ENCODE results near the gene UBE2R2. TPM values are rescaled to one million over a fixed set of nuclear protein-coding genes. Genes with fewer than 3 reads are reported as not detected.

Gene UBE2R2
- total RNA-seq, 2 experiments from 2014 or later = 22.7 to 24.5 TPM

GRCh38 chr9:33850267-33850629 lies 33.3 kb downstream of the UBE2R2 start:
- H3K27ac Mint-ChIP-seq = peak overlapping the region; percentile 57
- no peak for ATAC-seq (ENCODE audit: poor library complexity)
- no peak for DNase-seq

GRCh38 chr9:33850677-33851076 lies 33.7 kb downstream of the UBE2R2 start:
- no peak for TF ChIP-seq CTCF (IDR thresholded peaks at IDR 0.05)
- Mint-ChIP-seq H3K4me3 (no peak overlapping the region), H3K9me3 (no peaks in the 10 kb centered on the region), H3K27ac (peak overlapping the region; percentile 57), H3K36me3 (ENCODE audit: low read depth) (peaks cover 9% of the 10 kb centered on the region), H3K27me3 (no peaks in the 10 kb centered on the region), H3K4me1 (ENCODE audit: low read depth) (peaks cover 64% of the 10 kb centered on the region)
- Histone ChIP-seq H3K27me3 (ENCODE audit: control insufficient read depth in 1 of 2, insufficient read depth in 2 of 2, low read length in 2 of 2) (no peaks in the 10 kb centered on the region), H3K4me3 (ENCODE audit: low read length) (no peak overlapping the region), H3K9me3 (ENCODE audit: control insufficient read depth in 1 of 2, insufficient read depth in 1 of 2, low read length in 2 of 2) (no peaks in the 10 kb centered on the region), H3K36me3 (ENCODE audit: insufficient read depth, low read length) (no peaks in the 10 kb centered on the region), H3K27ac (ENCODE audit: low read depth in 1 of 2, low read length in 2 of 2) (peak overlapping the region in 1 of 2 donors; percentile 13), H3K4me1 (ENCODE audit: insufficient read depth, low read length) (peaks cover 21% of the 10 kb centered on the region)
- ChIA-PET CTCF (interaction anchor here (4.5 kb wide), 1 partner anchor 37 kb away, joined by 51 read pairs; no protein-coding TSS in a partner anchor), POLR2A (no interaction called here)
- intact Hi-C loops (cut with DNase I, micrococcal nuclease) = loop anchor here in 1 of 2 experiments (5.0 kb wide), 1 partner anchor 228 kb away; no protein-coding TSS in a partner anchor
- ATAC-seq (ENCODE audit: poor library complexity) = no peak
- DNase-seq = no peak

More at GRCh38 chr9:33850267-33850629, 33.3 kb downstream of the UBE2R2 start:
- Mint-ChIP-seq H3K4me3 (no peak overlapping the region), H3K36me3 (ENCODE audit: low read depth) (peaks cover 5% of the 10 kb centered on the region), H3K9me3 (no peaks in the 10 kb centered on the region), H3K27me3 (no peaks in the 10 kb centered on the region), H3K4me1 (ENCODE audit: low read depth) (peaks cover 61% of the 10 kb centered on the region)
- Histone ChIP-seq H3K27me3 (ENCODE audit: control insufficient read depth in 1 of 2, insufficient read depth in 2 of 2, low read length in 2 of 2) (no peaks in the 10 kb centered on the region), H3K4me1 (ENCODE audit: insufficient read depth, low read length) (peaks cover 21% of the 10 kb centered on the region), H3K9me3 (ENCODE audit: control insufficient read depth in 1 of 2, insufficient read depth in 1 of 2, low read length in 2 of 2) (no peaks in the 10 kb centered on the region), H3K36me3 (ENCODE audit: insufficient read depth, low read length) (no peaks in the 10 kb centered on the region), H3K4me3 (ENCODE audit: low read length) (no peak overlapping the region), H3K27ac (ENCODE audit: low read depth in 1 of 2, low read length in 2 of 2) (no peak overlapping the region)
- POLR2A ChIA-PET = no interaction called here
- intact Hi-C loops (cut with DNase I, micrococcal nuclease) = loop anchor here in 1 of 2 experiments (5.0 kb wide), 1 partner anchor 228 kb away; no protein-coding TSS in a partner anchor
- TF ChIP-seq CTCF (IDR thresholded peaks at IDR 0.05) = no peak
- CTCF ChIA-PET = interaction anchor here (2.6 to 4.5 kb wide), 2 partner anchors 36 to 37 kb away, joined by 12 to 51 read pairs; no protein-coding TSS in a partner anchor

GRCh38 chr9:33851301-33851700 lies 34.3 kb downstream of the UBE2R2 start:
- no peak for TF ChIP-seq CTCF (IDR thresholded peaks at IDR 0.05)
- peaks cover 64% of the 10 kb centered on the region for H3K4me1 Mint-ChIP-seq (ENCODE audit: low read depth)
- no peak for DNase-seq
- H3K36me3 ChIP-seq (ENCODE audit: insufficient read depth, low read length) = no peaks in the 10 kb centered on the region
- no peak for ATAC-seq (ENCODE audit: poor library complexity)
- CTCF ChIA-PET = interaction anchor here (4.5 kb wide), 1 partner anchor 37 kb away, joined by 51 read pairs; no protein-coding TSS in a partner anchor
- intact Hi-C loops (cut with DNase I, micrococcal nuclease) = loop anchor here in 1 of 2 experiments (5.0 kb wide), 1 partner anchor 229 kb away; no protein-coding TSS in a partner anchor
- POLR2A ChIA-PET = interaction anchor here (1.7 kb wide), 1 partner anchor 38 kb away, joined by 11 read pairs; no protein-coding TSS in a partner anchor
- no peaks in the 10 kb centered on the region for H3K27me3 ChIP-seq (ENCODE audit: control insufficient read depth in 1 of 2, insufficient read depth in 2 of 2, low read length in 2 of 2)
- no peaks in the 10 kb centered on the region for H3K9me3 ChIP-seq (ENCODE audit: control insufficient read depth in 1 of 2, insufficient read depth in 1 of 2, low read length in 2 of 2)
- H3K9me3 Mint-ChIP-seq = no peaks in the 10 kb centered on the region
- H3K36me3 Mint-ChIP-seq (ENCODE audit: low read depth) = peaks cover 14% of the 10 kb centered on the region
- H3K4me3 Mint-ChIP-seq = no peak overlapping the region
- H3K27me3 Mint-ChIP-seq = no peaks in the 10 kb centered on the region
- H3K4me3 ChIP-seq (ENCODE audit: low read length) = no peak overlapping the region
- peak overlapping the region; percentile 57 for H3K27ac Mint-ChIP-seq
- no peak overlapping the region for H3K27ac ChIP-seq (ENCODE audit: low read depth in 1 of 2, low read length in 2 of 2)
- peaks cover 21% of the 10 kb centered on the region for H3K4me1 ChIP-seq (ENCODE audit: insufficient read depth, low read length)

All from CD4-positive, alpha-beta T cell (primary cell).